ENCODE results near the gene FBLN1. TPM values are rescaled to one million over a fixed set of nuclear protein-coding genes. Genes with fewer than 3 reads are reported as not detected.

FBLN1 gene
- total and polyA plus RNA-seq, 11 donors = 22.4 to 239 (median 44.7) TPM

DNA sequence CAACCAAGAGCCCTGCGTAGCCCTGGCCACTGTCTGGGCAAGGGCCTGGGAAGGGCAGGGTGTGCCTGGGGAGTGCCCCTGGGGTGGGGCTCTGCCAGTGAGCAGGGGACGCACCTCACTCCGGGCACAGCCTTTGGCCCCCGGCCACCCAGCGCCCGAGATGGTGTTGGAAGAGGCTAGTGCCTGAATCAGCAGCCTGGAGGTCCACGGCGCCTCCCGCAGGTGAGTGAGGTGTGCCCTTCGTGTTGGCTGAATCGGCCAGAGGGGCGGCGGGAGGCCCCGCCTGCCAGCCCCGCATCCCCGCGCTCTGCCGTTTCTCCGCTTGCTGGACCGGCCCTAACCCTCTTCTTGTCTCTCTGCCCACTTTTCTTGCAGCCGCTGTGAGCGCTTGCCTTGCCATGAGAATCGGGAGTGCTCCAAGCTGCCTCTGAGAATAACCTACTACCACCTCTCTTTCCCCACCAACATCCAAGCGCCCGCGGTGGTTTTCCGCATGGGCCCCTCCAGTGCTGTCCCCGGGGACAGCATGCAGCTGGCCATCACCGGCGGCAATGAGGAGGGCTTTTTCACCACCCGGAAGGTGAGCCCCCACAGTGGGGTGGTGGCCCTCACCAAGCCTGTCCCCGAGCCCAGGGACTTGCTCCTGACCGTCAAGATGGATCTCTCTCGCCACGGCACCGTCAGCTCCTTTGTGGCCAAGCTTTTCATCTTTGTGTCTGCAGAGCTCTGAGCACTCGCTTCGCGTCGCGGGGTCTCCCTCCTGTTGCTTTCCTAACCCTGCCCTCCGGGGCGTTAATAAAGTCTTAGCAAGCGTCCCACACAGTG, 60.1 kb downstream of the FBLN1 start:
- 96 to 97% (median 97%) methylated on average over 37 to 44 of the region's 44 CpGs for WGBS, 4 donors

DNA sequence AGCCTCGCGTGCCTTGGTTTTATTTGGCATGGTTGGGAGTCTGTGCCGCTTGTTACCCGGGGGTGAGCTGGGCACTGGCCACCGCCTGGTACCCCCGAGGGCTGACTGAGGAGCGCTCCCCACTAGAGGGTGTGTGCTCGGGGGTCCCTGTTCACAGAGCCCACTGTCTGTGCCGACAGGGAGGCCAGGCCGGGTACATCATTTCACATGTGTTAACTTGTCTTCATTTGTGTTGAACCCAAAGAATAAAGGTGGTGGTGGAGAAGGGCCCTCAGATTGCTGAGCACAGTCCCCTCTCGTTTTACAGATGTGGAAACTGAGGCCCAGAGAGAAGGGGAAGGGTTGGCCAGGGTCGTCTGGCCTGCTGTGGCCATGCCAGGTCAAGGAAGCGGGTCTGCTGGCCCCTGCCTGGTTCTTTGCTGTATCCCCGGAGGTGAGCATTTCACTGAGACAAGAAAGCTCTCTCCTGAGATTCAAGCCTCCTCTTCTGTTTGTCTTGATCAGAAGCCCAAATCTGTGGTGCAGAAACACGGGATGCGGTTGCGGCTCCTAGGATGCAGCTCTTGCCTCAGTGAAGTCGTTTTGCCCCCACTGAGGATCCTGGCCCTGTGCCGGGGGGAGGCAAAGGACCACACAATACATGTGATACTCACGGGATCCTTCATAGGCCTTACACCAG, 60.8 kb downstream of the FBLN1 start:
- H3K36me3 ChIP-seq = peaks cover 0 to 21% (median 0%) of the 10 kb centered on the region in 9 donors
- no peak overlapping the region for H3K27ac ChIP-seq
- intact Hi-C loops (cut with DNase I) = no loop called here
- no peak overlapping the region for H3K4me3 ChIP-seq
- peaks cover 0 to 17% (median 7%) of the 10 kb centered on the region in 12 donors for H3K9me3 ChIP-seq
- no peak for DNase-seq
- H3K4me1 ChIP-seq = peaks cover 0 to 11% (median 0%) of the 10 kb centered on the region in 12 donors
- ATAC-seq = peak in 1 of 4 donors; percentile 20
- 80 to 92% (median 83%) methylated on average over 20 of the region's 20 CpGs for WGBS, 4 donors
- TF ChIP-seq POLR2A (IDR thresholded peaks at IDR 0.05) = no peak
- TF ChIP-seq, protein P1, sequence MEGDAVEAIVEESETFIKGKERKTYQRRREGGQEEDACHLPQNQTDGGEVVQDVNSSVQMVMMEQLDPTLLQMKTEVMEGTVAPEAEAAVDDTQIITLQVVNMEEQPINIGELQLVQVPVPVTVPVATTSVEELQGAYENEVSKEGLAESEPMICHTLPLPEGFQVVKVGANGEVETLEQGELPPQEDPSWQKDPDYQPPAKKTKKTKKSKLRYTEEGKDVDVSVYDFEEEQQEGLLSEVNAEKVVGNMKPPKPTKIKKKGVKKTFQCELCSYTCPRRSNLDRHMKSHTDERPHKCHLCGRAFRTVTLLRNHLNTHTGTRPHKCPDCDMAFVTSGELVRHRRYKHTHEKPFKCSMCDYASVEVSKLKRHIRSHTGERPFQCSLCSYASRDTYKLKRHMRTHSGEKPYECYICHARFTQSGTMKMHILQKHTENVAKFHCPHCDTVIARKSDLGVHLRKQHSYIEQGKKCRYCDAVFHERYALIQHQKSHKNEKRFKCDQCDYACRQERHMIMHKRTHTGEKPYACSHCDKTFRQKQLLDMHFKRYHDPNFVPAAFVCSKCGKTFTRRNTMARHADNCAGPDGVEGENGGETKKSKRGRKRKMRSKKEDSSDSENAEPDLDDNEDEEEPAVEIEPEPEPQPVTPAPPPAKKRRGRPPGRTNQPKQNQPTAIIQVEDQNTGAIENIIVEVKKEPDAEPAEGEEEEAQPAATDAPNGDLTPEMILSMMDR (IDR thresholded peaks at IDR 0.05) = no peak
- H3K27me3 ChIP-seq = peaks cover 0 to 3% (median 0%) of the 10 kb centered on the region in 9 donors

More for the DNA sequence above, 60.1 kb downstream of the FBLN1 start:
- TF ChIP-seq, protein P1 (IDR thresholded peaks at IDR 0.05) = no peak
- no peak for TF ChIP-seq POLR2A (IDR thresholded peaks at IDR 0.05)
- Histone ChIP-seq H3K4me1 (peaks cover 0 to 11% (median 0%) of the 10 kb centered on the region in 12 donors), H3K27me3 (peaks cover 0 to 3% (median 0%) of the 10 kb centered on the region in 9 donors), H3K27ac (no peak overlapping the region), H3K4me3 (no peak overlapping the region), H3K9me3 (peaks cover 0 to 17% (median 7%) of the 10 kb centered on the region in 12 donors), H3K36me3 (peaks cover 0 to 25% (median 0%) of the 10 kb centered on the region in 9 donors)
- intact Hi-C loops (cut with DNase I) = no loop called here
- no peak for ATAC-seq
- no peak for DNase-seq

DNA sequence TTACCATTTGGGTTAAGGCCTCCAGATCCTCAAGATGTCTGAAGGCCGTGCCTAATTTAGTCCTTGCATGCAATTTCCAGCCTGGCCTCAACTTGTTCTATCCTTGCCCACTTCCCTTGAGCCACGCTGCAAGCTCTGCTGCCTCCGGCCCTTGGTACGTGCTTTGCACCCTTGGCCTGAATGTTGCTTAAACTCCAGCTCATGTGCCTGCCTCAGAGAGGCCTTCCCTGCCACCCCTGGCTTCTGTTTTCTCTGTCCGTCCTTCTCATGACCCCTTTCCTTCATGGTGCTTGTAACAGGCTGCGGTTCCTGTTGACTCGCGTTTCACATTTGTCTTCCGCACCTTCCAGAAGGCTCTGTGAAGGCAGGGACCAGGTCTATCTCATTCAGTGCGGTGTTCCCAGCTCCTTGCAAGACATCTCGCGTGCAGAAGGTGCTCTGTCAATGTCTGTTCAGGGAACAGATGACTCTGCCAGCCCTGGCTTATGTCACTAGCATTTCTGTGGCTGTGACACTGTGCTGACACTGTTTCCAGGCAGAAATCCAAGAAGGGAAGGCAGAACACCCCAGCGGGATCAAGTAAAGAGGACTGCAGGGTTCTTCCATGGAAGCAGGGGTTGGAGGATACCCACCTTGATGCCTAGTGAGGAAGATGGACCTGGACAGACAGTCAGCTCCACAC, 61.8 kb downstream of the FBLN1 start:
- H3K36me3 ChIP-seq = peaks cover 0 to 15% (median 0%) of the 10 kb centered on the region in 9 donors
- no peak for TF ChIP-seq POLR2A (IDR thresholded peaks at IDR 0.05)
- TF ChIP-seq, protein P1 (IDR thresholded peaks at IDR 0.05) = no peak
- peak in 4 of 5 donors; percentile 57 to 74 (median 63) for DNase-seq
- 55 to 62% (median 60%) methylated on average over 12 to 13 of the region's 13 CpGs for whole genome bisulfite sequencing, 4 donors
- H3K9me3 ChIP-seq = peaks cover 0 to 15% (median 7%) of the 10 kb centered on the region in 12 donors
- intact Hi-C loops (cut with DNase I) = no loop called here
- peaks cover 0 to 11% (median 0%) of the 10 kb centered on the region in 12 donors for H3K4me1 ChIP-seq
- peaks cover 0 to 3% (median 0%) of the 10 kb centered on the region in 9 donors for H3K27me3 ChIP-seq
- H3K27ac ChIP-seq = peak overlapping the region in 7 of 12 donors; percentile 26 to 71 (median 38)
- peak; percentile 88 to 95 (median 92) for ATAC-seq
- H3K4me3 ChIP-seq = no peak overlapping the region
